Ovary (tissue), 3 donors: ENCODE data around the gene NEDD4L.

Experiments
- EP300 ChIP-seq: sonication (generic); formaldehyde crosslinking; IDR thresholded peaks from one replicate; pipeline ENCODE4 v1.6.1; 2017; ENCODE audit warnings: antibody characterized with exemption
- POLR2A ChIP-seq: fragments of 450-650 bp; IDR thresholded peaks from one replicate; pipeline ENCODE4 v1.6.1; 2017; ENCODE audit warnings: antibody characterized with exemption, mild to moderate bottlenecking, moderate library complexity
- TF ChIP-seq, protein P1 (sequence below), 3 donors: fragments of 450-650 bp in 2 of 3; fragments of 200-600 bp in 1 of 3; IDR thresholded peaks; one replicate each; pipeline versions ENCODE4 v1.5.1 to v1.8.0; 2016 to 2022; ENCODE audit warnings: antibody characterized with exemption in 3 of 3, mild to moderate bottlenecking in 1 of 3
- donor health status: DM: no; HTN: no; CAD: no.

DNA sequence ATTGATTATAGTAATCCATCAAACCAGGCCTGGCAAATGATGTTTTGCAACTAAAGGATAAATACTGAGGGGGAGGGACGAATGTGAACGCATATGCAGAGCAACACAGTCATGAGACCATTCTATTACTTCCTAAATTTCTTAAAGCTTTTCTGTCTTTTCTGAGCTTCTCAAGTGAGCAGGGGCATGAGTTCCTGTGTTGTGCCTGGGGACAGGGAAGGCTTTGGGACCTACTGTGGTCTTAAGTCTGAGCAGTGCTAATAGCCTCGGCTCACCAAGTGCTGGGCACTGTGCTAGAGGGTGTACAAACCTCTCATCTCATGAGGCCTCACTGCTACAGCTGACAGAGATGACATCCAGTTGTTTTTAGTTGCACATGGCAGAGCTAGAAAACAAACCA is 182.4 kb downstream of the NEDD4L start:
- TF ChIP-seq, protein P1, sequence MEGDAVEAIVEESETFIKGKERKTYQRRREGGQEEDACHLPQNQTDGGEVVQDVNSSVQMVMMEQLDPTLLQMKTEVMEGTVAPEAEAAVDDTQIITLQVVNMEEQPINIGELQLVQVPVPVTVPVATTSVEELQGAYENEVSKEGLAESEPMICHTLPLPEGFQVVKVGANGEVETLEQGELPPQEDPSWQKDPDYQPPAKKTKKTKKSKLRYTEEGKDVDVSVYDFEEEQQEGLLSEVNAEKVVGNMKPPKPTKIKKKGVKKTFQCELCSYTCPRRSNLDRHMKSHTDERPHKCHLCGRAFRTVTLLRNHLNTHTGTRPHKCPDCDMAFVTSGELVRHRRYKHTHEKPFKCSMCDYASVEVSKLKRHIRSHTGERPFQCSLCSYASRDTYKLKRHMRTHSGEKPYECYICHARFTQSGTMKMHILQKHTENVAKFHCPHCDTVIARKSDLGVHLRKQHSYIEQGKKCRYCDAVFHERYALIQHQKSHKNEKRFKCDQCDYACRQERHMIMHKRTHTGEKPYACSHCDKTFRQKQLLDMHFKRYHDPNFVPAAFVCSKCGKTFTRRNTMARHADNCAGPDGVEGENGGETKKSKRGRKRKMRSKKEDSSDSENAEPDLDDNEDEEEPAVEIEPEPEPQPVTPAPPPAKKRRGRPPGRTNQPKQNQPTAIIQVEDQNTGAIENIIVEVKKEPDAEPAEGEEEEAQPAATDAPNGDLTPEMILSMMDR (IDR thresholded peaks at IDR 0.05): no peak
- no peak for TF ChIP-seq POLR2A
- TF ChIP-seq EP300: no peak
